ENCODE measurements around the gene RHBDD1. TPM values are rescaled to one million over a fixed set of nuclear protein-coding genes. Genes with fewer than 3 reads are reported as not detected.

The RHBDD1 gene, protein sequence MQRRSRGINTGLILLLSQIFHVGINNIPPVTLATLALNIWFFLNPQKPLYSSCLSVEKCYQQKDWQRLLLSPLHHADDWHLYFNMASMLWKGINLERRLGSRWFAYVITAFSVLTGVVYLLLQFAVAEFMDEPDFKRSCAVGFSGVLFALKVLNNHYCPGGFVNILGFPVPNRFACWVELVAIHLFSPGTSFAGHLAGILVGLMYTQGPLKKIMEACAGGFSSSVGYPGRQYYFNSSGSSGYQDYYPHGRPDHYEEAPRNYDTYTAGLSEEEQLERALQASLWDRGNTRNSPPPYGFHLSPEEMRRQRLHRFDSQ
- 18.1 and 79.3 TPM in 2 replicates for total RNA-seq (ENCODE audit: low replicate concordance)

GRCh38 chr2:226835796-226836547 is at the start of gene RHBDD1:
RHBDD1 (plus strand) TSS chr2:226836054; CDS start chr2:226864694, 28,640 bp downstream.

GRCh38 chr2:226799211-226799975 is 36.5 kb upstream of the RHBDD1 start, which contains the start of gene IRS1:
IRS1 (minus strand) TSS chr2:226799820; CDS start chr2:226798738, 1,082 bp downstream.

Other genes with a start within 250 kb of the RHBDD1 start
- 3.5 and 6.9 TPM in 2 replicates for gene IRS1, start 36.2 kb upstream of the RHBDD1 start, total RNA-seq (ENCODE audit: low replicate concordance)

All from smooth muscle cell of the coronary artery (primary cell).